ENCODE data around the gene EXT2.

- no peak for TF ChIP-seq YY1 (IDR thresholded peaks at IDR 0.05; ENCODE audit: low read depth)
- no peak for TF ChIP-seq EP300 (IDR thresholded peaks at IDR 0.05; ENCODE audit: borderline replicate concordance in 1 of 2, low read depth in 1 of 2, low read length in 1 of 2)
- no peak for TF ChIP-seq CTCF (IDR thresholded peaks at IDR 0.05)
- TF ChIP-seq FOXM1 (IDR thresholded peaks at IDR 0.05; ENCODE audit: low read depth), result no peak
- TF ChIP-seq NRF1 (IDR thresholded peaks at IDR 0.05; ENCODE audit: low read depth, low read length), result no peak
- no peak for TF ChIP-seq POLR2AphosphoS5 (IDR thresholded peaks at IDR 0.05; ENCODE audit: low read depth, low read length)
- no peak for TF ChIP-seq RFX5 (IDR thresholded peaks at IDR 0.05; ENCODE audit: low read length)
- TF ChIP-seq REST (IDR thresholded peaks at IDR 0.05; ENCODE audit: low read depth, low read length), result no peak
- TF ChIP-seq GATA2 (CRISPR knock-in tag; IDR thresholded peaks at IDR 0.05), result no peak
- TF ChIP-seq EZH2phosphoT487 (IDR thresholded peaks at IDR 0.05; ENCODE audit: borderline replicate concordance, low read depth), result no peak
Observed at GRCh38 chr11:44282620-44283019, 187.1 kb downstream of the EXT2 start.
